Neural progenitor cell (in vitro differentiated cells): ENCODE data around the gene EEIG1. TPM values are rescaled to one million over a fixed set of nuclear protein-coding genes. Genes with fewer than 3 reads are reported as not detected.

ENCODE experiments used
- DNase-seq: peaks from one replicate; pipeline ENCODE4 v3.0.0-alpha.2; 2016; ENCODE audit warnings: low spot score
- H2AFZ ChIP-seq: fragments of 200-600 bp; sonication (generic); replicated peaks from 2 replicates; pipeline ENCODE4 v1.6.1; 2016; ENCODE audit warnings: antibody characterized with exemption
- H3F3A ChIP-seq: fragments of 200-600 bp; sonication (generic); 2 replicates; pipeline ENCODE4 v1.6.1; 2016; ENCODE audit warnings: antibody characterized with exemption, low read depth
- H3K27ac ChIP-seq: fragments of 200-600 bp; sonication (generic); 2 replicates; pipeline ENCODE4 v1.5.1; 2016; ENCODE audit warnings: mild to moderate bottlenecking
- H3K27me3 ChIP-seq: fragments of 200-600 bp; sonication (generic); 2 replicates; pipeline ENCODE4 v1.6.1; 2016; ENCODE audit warnings: mild to moderate bottlenecking, moderate library complexity
- H3K36me3 ChIP-seq: fragments of 200-600 bp; sonication (generic); 2 replicates; pipeline ENCODE4 v1.5.1; 2016
- H3K4me1 ChIP-seq: fragments of 200-600 bp; sonication (generic); 2 replicates; pipeline ENCODE4 v1.6.1; 2016; ENCODE audit warnings: mixed run types
- H3K4me2 ChIP-seq: fragments of 200-600 bp; sonication (generic); 2 replicates; pipeline ENCODE4 v1.6.1; 2016
- H3K4me3 ChIP-seq: fragments of 200-600 bp; sonication (generic); 2 replicates; pipeline ENCODE4 v1.5.1; 2016
- H3K79me2 ChIP-seq: fragments of 200-600 bp; sonication (generic); 2 replicates; pipeline ENCODE4 v1.6.1; 2016; ENCODE audit warnings: low read depth
- H3K9ac ChIP-seq: fragments of 200-600 bp; sonication (generic); 2 replicates; pipeline ENCODE4 v1.6.1; 2016
- H3K9me3 ChIP-seq: fragments of 200-600 bp; sonication (generic); 2 replicates; pipeline ENCODE4 v1.5.1; 2016; ENCODE audit warnings: low read depth
- H4K20me1 ChIP-seq: fragments of 200-600 bp; sonication (generic); 2 replicates; pipeline ENCODE4 v1.6.1; 2016; ENCODE audit warnings: low read depth
- H3K27ac Mint-ChIP-seq: 3 replicates; pipeline ENCODE4 v1.8.0; 2021; ENCODE audit warnings: mixed read lengths
- H3K27me3 Mint-ChIP-seq: 2 replicates; pipeline ENCODE4 v1.8.0; 2022; ENCODE audit warnings: low read depth, mild to moderate bottlenecking, inconsistent platforms, moderate library complexity, mixed read lengths; ENCODE audit not compliant: insufficient read depth
- H3K36me3 Mint-ChIP-seq: 3 replicates; pipeline ENCODE4 v1.8.0; 2021; ENCODE audit warnings: mixed read lengths
- H3K4me1 Mint-ChIP-seq: 3 replicates; pipeline ENCODE4 v1.8.0; 2021; ENCODE audit warnings: mixed read lengths
- H3K4me3 Mint-ChIP-seq: 3 replicates; pipeline ENCODE4 v1.8.0; 2021; ENCODE audit warnings: mild to moderate bottlenecking, moderate library complexity, mixed read lengths
- H3K9me3 Mint-ChIP-seq: 3 replicates; pipeline ENCODE4 v1.8.0; 2020; ENCODE audit warnings: mixed read lengths
- EZH2 ChIP-seq: fragments of 200-600 bp; sonication (generic); IDR thresholded peaks from 2 replicates; pipeline ENCODE4 v1.6.1; 2017; ENCODE audit warnings: antibody characterized with exemption, mild to moderate bottlenecking, moderate library complexity
- EZH2phosphoT487 ChIP-seq: fragments of 200-600 bp; sonication (generic); IDR thresholded peaks from 2 replicates; pipeline ENCODE4 v1.6.1; 2017; ENCODE audit warnings: antibody characterized with exemption
- total RNA-seq: library from RNA; depleted of rRNA; stranded (reverse); fragments of >200 nt; gene quantifications from 2 replicates; pipeline ENCODE4 v1.2.3, GENCODE V29; 2015; ENCODE audit warnings: low replicate concordance
- TF ChIP-seq, protein P1 (sequence below): fragments of 200-600 bp; sonication (generic); IDR thresholded peaks from 2 replicates; pipeline ENCODE4 v1.5.1; 2017; ENCODE audit warnings: antibody characterized with exemption, mild to moderate bottlenecking

EEIG1 gene
- total RNA-seq, 1 donor from 2014 or later = 8.8 TPM

GRCh38 chr9:127991757-127992274 lies 11.0 kb upstream of the EEIG1 start:
- H4K20me1 ChIP-seq = no peaks in the 10 kb centered on the region
- H3K27ac ChIP-seq = no peak overlapping the region
- Mint-ChIP-seq H3K36me3 (no peaks in the 10 kb centered on the region), H3K4me3 (no peak overlapping the region), H3K27me3 (peaks cover 8% of the 10 kb centered on the region), H3K9me3 (no peaks in the 10 kb centered on the region), H3K4me1 (no peaks in the 10 kb centered on the region), H3K27ac (no peak overlapping the region)
- TF ChIP-seq EZH2phosphoT487 (no peak), EZH2 (no peak)
- TF ChIP-seq, protein P1, sequence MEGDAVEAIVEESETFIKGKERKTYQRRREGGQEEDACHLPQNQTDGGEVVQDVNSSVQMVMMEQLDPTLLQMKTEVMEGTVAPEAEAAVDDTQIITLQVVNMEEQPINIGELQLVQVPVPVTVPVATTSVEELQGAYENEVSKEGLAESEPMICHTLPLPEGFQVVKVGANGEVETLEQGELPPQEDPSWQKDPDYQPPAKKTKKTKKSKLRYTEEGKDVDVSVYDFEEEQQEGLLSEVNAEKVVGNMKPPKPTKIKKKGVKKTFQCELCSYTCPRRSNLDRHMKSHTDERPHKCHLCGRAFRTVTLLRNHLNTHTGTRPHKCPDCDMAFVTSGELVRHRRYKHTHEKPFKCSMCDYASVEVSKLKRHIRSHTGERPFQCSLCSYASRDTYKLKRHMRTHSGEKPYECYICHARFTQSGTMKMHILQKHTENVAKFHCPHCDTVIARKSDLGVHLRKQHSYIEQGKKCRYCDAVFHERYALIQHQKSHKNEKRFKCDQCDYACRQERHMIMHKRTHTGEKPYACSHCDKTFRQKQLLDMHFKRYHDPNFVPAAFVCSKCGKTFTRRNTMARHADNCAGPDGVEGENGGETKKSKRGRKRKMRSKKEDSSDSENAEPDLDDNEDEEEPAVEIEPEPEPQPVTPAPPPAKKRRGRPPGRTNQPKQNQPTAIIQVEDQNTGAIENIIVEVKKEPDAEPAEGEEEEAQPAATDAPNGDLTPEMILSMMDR = no peak
- no peaks in the 10 kb centered on the region for H3K79me2 ChIP-seq
- no peak overlapping the region for H2AFZ ChIP-seq
- H3K9me3 ChIP-seq = no peaks in the 10 kb centered on the region
- no peaks in the 10 kb centered on the region for H3K4me1 ChIP-seq
- H3K9ac ChIP-seq = no peak overlapping the region
- H3K27me3 ChIP-seq = no peaks in the 10 kb centered on the region
- DNase-seq = no peak
- H3F3A ChIP-seq = no peaks in the 10 kb centered on the region
- no peaks in the 10 kb centered on the region for H3K36me3 ChIP-seq
- no peak overlapping the region for H3K4me3 ChIP-seq
- H3K4me2 ChIP-seq = no peak overlapping the region

DNA sequence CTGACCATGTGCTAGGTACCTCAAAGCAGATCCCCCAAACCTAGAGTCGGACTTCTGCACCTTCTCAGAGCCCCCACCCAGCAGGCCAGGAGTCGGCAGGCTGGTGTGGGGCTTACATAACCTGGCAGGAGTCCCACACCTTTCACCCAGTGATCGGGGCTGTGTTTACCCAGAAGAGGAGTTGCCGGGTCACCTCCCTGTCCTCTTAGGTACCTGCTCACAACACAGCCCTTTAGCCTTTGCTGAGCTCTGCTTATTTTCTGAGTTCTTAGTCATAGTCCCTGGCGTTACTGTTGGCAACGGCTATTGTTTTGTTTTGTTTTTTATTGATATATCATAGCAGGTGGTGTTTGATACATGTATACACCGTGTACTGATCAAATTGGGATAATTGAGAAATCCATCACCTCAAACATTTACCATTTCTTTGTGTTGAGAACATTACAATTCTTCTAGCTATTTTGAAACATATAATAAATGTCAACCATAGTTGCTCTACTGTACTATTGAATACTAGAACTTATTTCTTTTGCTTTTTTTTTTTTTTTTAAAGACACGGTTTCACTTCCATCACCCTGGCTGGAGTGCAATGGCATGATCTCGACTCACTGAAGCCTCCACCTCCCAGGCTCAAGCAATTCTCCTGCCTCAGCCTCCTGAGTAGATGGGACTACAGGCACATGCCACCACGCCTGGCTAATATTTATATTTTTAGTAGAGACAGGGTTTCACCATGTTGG lies 10.4 kb upstream of the EEIG1 start:
- no peak overlapping the region for H3K4me3 Mint-ChIP-seq
- peaks cover 10% of the 10 kb centered on the region for H3K27me3 Mint-ChIP-seq
- TF ChIP-seq, protein P1 = no peak
- TF ChIP-seq EZH2 = no peak
- TF ChIP-seq EZH2phosphoT487 = no peak
- Histone ChIP-seq H3K9ac (no peak overlapping the region), H3K79me2 (no peaks in the 10 kb centered on the region), H3K27me3 (no peaks in the 10 kb centered on the region), H3F3A (no peaks in the 10 kb centered on the region), H3K4me2 (no peak overlapping the region), H2AFZ (no peak overlapping the region), H3K9me3 (no peaks in the 10 kb centered on the region), H3K4me3 (no peak overlapping the region), H3K27ac (no peak overlapping the region), H3K4me1 (no peaks in the 10 kb centered on the region), H3K36me3 (no peaks in the 10 kb centered on the region), H4K20me1 (no peaks in the 10 kb centered on the region)
- no peak for DNase-seq
- no peak overlapping the region for H3K27ac Mint-ChIP-seq
- H3K9me3 Mint-ChIP-seq = no peaks in the 10 kb centered on the region
- H3K36me3 Mint-ChIP-seq = no peaks in the 10 kb centered on the region
- H3K4me1 Mint-ChIP-seq = no peaks in the 10 kb centered on the region

GRCh38 chr9:127990554-127990953 lies 9.8 kb upstream of the EEIG1 start:
- DNase-seq = no peak
- Mint-ChIP-seq H3K27me3 (peaks cover 11% of the 10 kb centered on the region), H3K4me1 (no peaks in the 10 kb centered on the region), H3K27ac (no peak overlapping the region), H3K36me3 (no peaks in the 10 kb centered on the region), H3K9me3 (no peaks in the 10 kb centered on the region), H3K4me3 (no peak overlapping the region)
- H3F3A ChIP-seq = no peaks in the 10 kb centered on the region
- no peaks in the 10 kb centered on the region for H3K9me3 ChIP-seq
- no peak overlapping the region for H2AFZ ChIP-seq
- no peaks in the 10 kb centered on the region for H3K79me2 ChIP-seq
- H3K27ac ChIP-seq = no peak overlapping the region
- no peak for TF ChIP-seq EZH2phosphoT487
- TF ChIP-seq EZH2 = no peak
- TF ChIP-seq, protein P1 = no peak
- H3K36me3 ChIP-seq = no peaks in the 10 kb centered on the region
- H3K4me3 ChIP-seq = no peak overlapping the region
- H3K4me1 ChIP-seq = no peaks in the 10 kb centered on the region
- no peak overlapping the region for H3K9ac ChIP-seq
- H3K4me2 ChIP-seq = no peak overlapping the region
- H4K20me1 ChIP-seq = no peaks in the 10 kb centered on the region
- no peaks in the 10 kb centered on the region for H3K27me3 ChIP-seq
